HG03039 (cell line): ENCODE results near the gene COL18A1.

Experiments
- ATAC-seq: cut with Tn5 transposase; IDR thresholded peaks from one replicate; pipeline ENCODE4 v1.9.1; 2021; ENCODE audit warnings: mild to moderate bottlenecking, moderate library complexity; ENCODE audit not compliant: unreplicated experiment

Gene COL18A1

DNA sequence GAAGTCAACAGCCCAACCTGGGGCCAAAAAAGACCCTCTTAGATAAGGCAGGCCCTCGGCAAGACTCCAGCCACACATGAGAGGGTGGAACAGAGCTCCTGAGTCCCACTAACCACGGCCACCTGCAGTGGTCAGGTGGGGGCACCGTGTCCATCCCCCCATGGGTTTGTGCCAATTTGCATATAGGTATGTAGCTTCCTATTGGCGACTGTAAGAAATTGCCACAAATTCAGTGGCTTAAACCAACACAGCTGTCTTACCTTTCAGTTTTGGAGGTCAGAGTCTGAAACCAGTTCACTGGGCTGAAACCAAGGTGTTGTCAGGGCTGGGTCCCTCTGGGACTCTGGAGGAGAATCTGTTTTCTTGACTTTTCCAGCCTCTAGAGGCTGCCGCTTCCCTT is 59.3 kb downstream of the COL18A1 start:
- ATAC-seq, result no peak

DNA sequence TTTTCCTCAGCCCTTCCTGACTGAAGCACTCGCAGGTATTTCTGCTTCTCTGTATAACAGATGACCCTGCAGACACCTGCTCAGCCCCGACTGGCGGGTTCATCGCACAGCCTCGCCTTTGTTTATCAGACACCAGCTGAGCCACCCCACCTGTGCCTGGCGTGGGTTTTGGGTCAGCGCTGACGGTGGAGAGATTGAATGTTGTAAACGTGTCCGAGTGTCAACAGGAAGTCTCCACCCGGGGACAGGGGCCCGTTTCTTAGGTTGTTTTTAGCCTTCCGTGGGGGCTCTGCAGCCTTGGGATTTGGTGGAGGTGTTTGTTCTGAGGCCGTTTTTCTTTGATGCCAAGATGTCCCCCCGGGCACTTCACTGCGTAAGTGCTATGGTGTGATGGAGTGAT is 60.1 kb downstream of the COL18A1 start:
- ATAC-seq, result no peak

DNA sequence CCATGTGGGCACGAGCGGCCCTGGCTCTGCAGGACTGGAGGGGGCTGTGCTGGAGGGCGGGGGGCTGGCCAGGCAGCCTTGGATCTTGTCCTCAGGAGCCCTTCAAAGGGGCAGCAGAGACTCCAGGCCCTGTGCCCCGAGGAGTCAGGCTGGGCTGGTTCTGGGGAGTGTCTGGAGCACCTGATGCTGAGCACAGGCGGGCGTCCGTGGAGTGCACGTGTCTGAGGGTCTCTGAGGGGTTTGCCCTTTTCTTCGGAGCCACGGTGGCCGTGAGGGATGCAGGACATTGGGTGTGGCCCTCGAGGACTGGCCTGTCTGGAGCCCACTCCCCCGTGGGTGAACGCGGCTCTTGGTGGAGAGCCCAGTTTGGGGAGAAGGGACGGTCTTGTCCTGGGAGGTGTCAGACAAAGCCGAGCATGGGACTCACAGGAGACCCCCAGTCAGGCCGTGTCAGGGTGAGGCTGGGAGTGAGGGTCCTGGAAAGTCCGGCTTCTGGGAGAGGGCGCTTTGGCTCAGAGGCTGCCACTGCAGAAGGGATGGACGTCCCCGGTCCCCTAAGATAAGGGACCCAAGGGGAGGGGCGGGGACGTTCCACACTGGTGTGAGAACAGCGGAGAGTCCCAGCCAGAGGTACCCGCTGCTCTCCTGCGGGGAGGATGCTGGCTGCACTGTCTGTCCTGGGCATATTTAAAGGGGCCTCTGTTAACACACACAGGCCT is 60.8 kb downstream of the COL18A1 start:
- ATAC-seq, result no peak

DNA sequence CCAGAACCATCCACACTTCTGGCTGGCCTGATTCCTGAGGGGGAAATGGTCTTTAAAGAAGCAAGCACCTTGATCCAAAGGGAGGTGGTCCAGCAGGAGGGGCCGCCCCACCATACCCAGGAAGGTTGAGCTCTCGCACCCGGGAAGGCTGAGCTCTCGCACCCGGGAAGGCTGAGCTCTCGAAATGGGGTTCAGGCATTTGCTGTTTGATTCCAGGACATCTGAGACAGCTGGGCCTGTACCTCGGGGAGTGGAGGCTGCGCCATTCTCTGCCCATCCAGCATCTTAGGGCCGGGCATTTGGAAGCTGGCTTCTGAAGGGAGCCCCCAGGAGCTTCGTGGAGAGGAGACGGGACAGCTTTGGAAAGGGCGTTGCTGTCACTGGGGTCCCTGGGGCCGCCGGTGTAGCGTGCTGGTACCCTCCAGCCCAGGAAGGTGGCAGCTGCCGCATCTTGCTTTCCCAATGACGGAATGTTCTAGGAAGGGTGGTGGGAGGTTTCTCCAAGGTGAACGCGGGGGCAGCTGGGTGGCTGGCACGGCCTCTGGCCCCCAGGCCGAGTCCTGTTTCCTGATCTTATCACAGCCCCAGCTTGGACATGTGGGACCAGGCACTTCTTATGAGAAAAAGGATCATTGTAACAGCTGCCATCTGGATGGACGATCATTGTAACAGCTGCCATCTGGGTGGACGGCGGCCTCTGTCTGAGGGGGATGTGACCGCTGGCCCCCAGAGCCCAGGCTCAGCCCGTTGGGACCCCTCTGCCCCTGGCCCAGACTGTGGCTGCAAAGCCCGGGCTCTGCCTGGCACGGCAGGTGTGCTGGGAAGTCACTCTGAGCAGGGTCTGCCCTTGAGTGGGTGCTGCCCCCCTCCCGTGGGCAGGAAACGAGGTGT is 61.6 kb downstream of the COL18A1 start:
- ATAC-seq, result no peak

DNA sequence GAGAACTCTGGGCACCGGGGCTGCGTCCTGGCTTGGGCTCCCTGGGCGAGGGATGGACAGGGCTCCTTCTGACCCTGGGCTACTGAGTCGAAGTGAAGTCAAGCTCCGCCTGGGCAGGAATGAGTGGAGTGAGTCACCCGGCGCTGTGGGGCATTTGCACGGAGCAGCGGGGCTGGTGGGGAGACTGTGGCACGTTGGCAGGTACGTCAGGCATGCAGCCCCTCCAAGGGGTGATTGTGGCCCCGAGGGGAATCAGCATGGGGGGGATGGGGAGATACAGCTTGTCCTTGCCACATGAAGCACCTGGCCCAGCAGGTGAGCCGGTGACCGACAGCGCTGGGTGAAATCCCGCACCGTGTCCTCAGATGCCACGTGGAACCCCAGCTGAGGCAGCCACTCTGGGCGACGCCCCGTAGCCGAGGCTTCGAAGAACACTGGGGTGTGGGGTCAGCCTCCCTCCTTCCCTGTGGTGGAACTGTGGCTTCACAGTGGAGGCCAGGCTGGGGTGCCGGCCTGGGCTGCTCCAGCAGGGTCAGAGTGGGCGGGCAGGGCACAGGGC is 62.3 kb downstream of the COL18A1 start:
- no peak for ATAC-seq

DNA sequence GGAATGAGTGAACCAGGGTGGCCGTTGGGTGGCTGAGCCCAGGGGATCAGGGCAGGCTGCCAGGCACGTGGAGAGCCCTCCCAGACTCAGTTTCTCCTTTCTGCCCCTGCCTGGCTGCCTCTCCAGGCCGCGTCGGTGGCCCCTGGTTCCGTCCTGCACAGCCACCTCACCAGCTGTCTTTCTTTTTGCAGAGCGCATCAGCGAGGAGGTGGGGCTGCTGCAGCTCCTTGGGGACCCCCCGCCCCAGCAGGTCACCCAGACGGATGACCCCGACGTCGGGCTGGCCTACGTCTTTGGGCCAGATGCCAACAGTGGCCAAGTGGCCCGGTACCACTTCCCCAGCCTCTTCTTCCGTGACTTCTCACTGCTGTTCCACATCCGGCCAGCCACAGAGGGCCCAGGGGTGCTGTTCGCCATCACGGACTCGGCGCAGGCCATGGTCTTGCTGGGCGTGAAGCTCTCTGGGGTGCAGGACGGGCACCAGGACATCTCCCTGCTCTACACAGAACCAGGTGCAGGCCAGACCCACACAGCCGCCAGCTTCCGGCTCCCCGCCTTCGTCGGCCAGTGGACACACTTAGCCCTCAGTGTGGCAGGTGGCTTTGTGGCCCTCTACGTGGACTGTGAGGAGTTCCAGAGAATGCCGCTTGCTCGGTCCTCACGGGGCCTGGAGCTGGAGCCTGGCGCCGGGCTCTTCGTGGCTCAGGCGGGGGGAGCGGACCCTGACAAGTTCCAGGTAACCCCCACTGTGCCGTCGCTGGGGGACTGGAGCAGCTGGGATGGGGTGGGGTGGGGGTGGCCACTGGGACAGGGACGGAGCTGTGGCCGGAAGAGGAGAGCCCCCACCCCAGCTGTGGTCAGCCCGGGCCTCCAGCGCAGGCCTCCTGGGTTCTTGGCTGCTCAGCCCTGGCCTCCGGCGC is 63.3 kb downstream of the COL18A1 start:
- no peak for ATAC-seq

DNA sequence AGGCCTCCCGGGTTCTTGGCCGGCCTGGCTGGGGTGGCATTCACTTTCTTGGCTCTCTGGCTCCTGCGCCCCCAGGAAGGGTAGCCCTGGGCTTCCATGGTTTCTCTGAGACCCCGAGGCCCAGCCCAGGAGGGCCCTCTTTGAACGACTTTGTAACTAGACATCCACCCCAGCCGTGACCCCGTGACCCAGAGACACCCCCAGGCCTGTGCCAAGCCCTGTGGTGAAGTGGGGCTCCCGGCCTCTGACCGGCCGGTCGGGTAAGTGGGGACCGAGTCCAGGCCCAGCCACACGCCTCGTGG is 64.0 kb downstream of the COL18A1 start:
- no peak for ATAC-seq

DNA sequence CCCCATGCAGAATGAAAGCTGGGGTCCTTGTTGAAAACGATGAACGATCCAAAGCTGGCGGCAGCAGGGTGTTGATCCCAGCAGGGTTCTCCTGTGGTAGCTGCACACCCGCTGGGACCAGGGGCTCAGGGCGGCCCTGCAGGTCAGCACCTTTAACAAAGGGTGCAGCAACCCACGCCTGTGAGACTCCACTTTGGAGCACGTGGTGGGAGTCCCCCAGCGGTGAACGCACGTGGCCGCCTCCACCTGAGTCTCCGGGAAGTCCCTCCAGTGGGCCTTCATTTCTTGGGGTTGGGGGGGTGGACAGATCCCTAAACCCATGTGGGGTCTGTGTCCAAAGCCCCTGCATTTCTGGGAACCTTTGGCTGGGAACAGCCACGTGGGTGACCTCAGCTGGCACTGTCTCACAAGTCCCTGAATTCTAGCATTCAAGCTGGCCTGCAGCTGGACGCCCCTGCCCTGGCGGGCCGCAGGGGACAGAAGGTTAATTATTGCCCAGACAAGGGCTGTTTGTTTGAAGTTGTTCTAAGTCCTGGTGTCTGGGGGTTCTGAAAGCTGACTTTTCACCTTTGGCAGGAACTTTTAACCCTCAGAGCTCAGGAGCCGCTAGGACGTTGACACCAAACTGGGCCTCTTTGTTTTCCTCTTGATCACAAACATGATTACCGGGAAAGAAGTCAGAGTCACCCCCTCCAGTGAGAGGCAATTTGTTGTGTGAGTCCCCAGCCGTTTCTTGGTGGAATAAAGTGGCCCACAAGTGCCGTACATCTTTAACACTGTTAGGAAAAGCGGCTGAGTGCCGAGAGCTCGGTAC is 64.5 kb downstream of the COL18A1 start:
- no peak for ATAC-seq

DNA sequence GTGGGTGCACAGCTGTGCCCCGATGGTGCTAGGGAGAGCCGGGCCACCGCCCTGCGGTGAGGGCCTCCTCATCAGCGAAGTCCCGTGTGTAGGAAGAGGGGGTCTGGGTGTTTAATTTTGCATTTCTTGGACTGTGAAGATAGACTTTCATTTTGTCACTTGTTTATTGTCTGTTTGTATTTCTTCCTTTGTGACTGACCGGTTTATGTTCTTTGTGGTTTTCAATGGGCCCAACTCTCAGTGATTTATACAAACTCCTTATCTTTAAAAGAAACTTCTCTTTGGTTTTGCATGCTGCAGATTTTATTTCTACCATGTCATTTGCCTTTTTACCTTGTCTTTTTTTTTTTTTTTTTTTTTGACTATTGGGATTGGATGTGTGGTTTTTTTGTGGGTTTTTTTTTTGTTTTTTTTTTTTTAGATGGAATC is 65.1 kb downstream of the COL18A1 start:
- no peak for ATAC-seq

DNA sequence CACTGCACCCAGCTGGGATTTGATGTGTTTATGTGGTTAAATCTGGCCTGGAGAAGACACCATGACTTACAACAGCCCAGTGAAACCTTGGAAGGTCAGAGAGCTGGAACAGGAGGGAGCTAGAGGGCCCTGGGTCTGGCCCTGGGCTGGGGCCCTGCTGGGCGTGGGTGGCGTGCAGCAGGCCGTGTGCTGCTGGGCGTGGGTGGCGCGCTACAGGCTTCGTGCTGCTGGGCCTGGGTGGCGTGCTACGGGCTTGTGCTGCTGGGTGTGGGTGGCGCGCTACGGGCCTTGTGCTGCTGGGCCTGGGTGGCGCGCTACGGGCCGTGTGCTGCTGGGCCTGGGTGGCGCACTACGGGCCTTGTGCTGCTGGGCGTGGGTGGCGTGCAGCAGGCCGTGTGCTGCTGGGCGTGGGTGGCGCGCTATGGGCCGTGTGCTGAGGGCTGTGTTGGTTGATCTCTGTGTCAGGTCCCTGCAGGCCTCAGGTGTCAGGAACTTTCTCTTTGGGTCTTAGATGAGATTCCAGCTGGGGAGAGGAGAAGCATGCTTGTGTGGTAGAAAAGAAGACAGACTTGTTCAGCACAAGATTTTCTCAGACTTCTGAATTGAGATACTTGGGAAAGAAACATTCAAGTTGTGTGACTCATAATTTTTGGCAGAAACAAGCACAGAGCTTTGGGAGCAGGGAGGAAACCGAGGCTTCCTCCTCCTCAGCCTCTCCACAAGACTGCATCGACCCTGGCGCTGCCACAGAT is 66.0 kb downstream of the COL18A1 start:
- ATAC-seq, result no peak

DNA sequence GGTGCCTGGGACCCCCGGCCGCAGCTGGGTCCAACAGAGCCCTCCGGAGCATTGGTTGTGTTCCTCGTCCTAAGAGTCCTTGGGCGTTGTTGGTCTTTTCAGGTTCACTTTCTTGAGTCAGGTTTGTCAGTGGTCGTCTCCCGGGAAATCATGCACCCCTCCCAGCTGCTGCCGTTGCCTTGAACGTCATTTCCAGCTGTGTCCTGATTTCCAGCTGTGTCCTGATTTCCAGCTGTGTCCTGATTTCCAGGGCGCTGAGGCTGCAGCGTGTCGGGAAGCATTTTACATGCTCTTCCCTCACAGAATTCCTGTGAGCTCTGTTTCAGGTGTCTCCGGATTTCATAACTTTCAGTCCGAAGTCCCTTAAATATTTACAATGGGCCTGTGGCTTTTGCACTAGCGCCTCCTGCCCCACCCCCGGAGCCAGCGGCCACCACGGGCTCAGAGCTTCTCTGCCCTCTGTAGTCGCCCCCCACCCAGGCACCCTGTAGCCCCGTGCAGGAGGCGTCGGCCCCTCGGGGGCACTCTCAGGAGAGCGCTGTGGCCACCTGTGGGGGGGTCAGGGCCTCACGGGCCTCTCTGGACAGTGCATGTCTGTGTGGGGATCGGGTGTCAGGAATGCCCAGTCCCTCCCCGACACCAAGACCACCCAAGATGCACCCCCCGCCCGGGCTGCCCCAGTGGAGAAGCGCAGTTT is 66.7 kb downstream of the COL18A1 start:
- no peak for ATAC-seq

DNA sequence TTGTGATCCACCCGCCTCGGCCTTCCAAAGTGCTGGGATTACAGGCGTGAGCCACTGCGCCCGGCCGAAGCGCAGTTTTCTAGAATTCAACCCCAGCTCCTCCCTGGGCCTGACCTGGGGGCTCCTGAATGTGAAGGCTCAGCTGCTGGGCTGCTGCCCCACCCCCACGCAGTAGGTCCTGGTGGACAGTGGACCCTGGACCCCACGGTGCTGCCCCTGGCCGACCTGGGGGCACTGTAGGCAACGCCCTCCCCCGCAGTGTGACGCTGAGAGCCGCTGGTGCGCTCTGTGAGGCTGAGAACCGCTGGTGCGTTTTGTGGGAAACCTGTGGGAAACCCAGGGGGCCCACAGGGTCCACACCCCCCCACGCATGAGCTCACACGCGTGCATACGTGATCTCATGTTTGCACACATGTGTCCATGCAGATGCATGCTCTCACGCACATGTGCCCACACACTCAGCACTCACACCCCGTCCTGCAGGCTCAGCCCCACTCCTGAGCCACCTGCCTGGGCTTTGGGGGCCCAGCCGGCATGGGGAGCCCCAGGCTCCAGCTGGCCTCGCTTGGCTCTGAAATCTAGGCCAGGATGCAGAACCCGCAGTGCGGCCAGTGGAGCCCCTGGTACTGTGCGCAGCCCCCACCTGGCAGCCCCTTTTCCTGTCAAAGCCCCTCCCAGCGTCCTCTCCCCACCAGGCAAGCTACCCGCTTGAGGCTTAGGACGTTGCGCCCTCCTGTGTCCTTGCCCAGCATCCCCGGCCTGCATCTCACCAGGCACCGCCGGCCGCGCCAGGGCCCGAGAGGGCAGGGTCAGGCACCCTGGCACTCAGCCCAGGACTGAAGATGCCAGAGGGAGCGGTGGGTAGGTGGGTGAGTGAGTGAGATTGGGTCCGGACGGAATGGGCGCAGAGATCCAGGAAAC is 67.7 kb downstream of the COL18A1 start:
- ATAC-seq, result no peak

DNA sequence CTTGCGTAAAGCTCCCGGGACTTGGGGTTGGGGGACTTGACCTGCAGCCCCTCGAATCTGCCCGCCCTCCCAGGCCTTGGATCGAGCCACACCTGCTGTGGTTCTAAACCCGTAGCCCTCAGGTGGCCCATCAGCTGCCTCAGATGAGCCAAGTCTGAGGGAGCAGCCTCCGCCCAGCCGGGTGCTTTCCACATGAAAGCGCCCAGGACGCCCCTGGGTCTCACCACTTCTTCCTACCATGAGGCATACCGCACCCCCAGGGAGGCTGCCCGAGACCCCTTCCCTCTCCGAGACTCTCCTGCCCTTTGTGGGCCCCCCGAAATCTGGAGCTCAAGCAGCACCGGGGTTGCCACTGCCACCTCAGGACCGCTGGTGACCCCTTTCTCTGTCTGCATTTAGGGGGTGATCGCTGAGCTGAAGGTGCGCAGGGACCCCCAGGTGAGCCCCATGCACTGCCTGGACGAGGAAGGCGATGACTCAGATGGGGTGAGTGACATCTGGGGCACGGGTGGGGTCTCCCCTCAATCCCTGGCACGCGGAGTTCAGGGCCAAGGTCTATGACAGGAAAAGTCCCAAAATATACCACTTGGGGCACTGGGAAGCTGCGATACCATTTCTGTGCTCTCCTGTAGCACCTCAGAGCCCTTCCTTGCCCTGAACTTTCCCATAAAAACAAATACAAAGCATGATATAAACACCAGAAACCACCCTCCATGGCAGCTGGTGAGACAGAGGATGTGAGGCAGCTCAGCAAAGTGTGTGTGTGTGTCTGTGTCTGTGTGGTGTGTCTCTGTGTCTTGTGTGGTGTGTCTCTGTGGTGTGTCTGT is 68.7 kb downstream of the COL18A1 start:
- no peak for ATAC-seq

DNA sequence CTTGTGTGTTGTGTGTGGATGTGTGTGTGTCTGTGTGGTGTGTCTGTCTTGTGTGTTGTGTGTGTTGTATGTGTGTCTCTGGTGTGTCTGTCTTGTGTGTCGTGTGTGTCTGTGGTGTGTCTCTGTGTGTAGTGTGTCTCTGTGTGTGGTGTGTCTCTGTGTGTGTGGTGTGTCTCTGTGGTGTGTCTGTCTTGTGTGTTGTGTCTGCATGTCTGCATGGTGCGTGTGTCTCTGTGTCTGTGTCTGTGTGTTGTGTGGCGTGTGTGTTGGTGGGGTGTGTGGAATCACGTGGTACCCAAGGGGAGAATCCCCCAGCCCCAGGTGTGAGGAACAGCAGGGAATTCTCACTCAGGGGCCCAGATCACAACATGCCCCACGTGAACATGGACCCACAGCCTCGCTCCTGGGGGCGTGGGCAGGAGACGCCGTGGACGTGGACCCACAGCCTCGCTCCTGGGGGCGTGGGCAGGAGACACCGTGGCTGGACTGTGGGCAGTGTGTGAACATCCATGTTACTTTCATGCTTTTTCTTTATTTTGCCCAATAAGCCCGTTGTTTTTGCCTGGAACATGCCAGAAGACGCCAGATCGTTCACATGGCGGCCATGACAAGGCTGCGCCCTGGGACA is 69.5 kb downstream of the COL18A1 start:
- ATAC-seq, result no peak

DNA sequence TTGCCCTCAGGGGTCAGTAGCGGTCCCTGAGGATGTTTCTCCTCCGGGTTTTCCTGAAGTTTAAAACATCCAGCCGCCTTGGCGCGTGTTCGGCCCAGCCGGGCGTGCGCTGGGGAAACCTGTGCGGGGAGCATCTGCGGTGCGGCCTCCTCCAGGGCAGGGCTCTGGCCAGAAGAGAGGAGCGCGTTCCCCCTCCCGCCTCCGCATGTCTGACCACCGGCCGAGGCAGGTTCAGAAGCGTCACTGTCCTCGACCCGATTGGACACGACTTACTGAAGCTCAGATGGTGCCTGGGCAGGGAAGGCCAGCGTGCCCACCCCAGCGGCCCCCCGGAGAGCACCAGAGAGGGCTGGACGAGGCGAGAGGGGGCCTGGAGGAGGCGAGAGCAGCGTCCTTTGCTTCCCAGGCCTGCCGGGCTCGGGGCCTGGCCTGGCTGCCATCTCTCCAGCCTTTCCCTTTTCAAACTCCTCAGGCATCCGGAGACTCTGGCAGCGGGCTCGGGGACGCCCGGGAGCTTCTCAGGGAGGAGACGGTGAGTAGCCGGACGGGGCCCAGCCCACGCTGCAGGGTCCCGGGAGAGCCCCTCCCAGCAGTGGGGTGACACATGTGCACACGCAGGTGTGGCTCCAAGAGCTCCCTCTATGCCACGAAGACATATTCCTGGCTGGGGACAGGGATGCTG is 70.2 kb downstream of the COL18A1 start:
- ATAC-seq, result no peak
